GM19467 (cell line): Measurements from ENCODE around the gene SRSF1.

Source experiments
- ATAC-seq: cut with Tn5 transposase; IDR thresholded peaks from one replicate; pipeline ENCODE4 v1.9.1; 2021; ENCODE audit warnings: mild to moderate bottlenecking, moderate library complexity; ENCODE audit not compliant: unreplicated experiment

SRSF1 gene

DNA sequence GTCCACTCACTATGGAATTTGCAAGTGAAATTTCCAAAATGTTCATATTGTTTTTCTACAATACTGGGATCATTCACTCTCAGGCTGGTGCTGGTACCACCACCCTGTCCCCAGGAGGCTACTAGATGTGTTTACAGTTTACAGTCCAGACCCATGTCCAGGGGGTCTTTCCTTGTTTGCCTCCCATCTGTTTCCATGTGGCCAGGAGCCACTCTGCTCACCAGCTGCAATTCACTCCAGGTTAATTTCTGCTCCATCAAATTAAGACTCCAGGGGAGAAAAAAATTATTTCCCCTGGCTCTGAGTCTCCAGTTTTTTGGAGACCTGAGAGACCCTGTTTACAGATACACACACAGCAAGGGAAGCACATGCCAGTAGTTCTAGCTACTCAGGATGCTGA lies 12.5 kb upstream of the SRSF1 start:
- ATAC-seq: no peak

DNA sequence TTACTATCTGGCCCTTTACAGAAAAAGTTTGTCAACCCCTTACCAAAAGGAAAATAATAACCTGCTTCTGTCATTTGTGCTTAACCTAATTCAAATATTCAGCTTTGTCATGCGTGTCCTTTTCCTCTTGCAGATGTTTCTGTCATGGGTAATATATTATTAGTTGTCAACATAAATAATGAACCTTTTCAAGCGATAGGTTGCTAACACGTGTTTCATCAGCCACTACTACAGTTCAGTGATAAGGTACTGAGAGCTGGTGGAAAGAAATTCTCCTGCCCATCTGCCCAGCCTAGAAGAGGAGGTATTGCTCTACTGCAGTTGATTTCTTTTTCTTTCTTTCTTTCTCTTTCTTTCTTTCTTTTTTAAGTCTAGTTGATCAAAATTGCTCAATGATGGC lies 12.0 kb upstream of the SRSF1 start:
- ATAC-seq: no peak

DNA sequence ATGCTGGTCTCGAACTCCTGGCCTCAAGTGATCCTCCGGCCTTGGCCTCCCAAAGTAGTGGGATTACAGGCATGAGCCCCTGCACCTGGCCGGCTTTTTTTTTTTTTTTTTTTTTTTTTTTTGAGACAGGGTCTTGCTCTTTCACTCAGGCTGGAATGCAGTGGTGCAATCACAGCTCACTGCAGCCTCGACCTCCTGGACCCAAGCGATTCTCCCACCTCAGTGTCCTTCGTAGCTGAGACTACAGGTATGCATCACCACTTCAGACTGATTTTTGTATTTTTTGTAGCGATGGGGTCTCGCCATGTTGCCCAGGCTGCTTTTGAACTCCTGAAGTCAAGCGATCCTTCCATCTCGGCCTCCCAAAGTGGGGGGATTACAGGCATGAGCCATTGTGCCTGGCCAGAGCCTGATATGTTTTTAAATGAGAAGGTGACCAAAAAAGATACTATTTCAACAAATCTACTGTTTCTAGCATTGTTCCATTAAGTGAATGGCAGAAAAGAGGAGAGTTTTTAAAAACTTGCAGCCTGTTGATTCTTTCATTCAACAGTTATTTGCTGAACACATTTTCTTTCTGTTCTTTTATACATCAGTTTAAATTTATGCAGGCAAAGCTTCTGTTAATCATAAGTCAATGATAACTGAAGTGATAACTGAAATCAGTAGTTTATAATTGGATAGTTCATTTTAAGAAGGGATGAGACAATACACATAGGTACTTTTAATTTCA lies 3.2 kb upstream of the SRSF1 start:
- ATAC-seq: no peak

DNA sequence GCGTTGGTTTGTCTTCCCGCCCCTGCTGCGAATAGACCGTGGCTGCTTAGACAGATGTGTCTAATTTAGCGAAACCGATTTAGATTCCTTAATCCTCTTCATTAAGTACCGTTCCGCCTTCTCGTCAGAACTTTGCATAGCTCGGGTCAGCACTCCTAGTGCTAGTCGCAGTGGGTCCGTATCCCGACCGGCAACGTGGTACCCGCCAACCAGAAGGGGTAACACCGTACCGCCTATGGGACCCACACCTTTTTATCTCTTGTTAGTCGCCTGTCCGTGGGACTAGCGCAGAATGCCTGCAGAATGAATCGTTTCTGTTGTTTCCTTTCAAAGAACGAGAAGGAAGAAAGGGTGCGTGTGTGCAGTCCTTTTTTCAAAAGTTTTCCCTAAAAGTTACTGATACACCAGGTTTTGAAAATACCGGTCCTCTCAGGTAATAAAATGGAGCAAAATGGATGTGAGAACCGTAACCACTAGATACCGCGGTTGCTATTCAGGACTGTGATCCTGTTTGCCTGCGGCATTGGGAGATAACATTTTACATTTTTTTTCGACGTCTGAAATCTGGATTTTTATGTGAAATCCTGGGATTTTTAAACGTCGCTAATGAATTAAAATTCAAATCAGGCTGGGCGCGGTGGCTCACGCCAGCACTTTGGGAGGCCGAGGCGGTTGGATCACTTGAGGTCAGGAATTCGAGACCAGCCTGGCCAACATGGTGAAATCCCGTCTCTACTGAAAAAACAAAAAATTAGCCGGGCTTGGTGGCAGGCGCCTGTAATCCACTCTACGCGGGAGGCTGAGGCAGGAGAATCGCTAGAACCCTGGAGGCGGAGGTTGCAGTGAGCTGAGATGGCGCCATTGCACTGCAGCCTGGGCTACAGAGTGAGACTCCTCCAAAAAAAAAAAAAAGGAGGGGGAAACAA lies 998 bp upstream of the SRSF1 start:
- ATAC-seq: peak; percentile 30

DNA sequence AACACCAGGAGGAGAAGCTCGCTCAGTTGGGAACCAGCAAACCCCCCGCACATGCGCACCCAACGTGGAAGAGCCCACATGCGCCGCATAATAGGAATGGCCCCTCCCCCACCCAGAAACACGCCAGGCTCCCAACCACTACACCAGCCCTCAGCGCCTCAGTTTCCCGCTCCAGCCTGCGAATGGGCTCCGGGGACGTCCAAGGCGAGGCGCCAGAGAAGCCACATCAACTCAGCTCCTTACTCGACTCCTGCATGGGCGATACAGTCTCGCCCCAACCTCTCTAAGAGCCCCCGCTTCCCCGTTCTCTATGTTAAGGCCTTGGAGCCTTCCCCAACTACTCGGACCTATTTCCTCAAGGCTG lies 504 bp downstream of the SRSF1 start:
- ATAC-seq: no peak

DNA sequence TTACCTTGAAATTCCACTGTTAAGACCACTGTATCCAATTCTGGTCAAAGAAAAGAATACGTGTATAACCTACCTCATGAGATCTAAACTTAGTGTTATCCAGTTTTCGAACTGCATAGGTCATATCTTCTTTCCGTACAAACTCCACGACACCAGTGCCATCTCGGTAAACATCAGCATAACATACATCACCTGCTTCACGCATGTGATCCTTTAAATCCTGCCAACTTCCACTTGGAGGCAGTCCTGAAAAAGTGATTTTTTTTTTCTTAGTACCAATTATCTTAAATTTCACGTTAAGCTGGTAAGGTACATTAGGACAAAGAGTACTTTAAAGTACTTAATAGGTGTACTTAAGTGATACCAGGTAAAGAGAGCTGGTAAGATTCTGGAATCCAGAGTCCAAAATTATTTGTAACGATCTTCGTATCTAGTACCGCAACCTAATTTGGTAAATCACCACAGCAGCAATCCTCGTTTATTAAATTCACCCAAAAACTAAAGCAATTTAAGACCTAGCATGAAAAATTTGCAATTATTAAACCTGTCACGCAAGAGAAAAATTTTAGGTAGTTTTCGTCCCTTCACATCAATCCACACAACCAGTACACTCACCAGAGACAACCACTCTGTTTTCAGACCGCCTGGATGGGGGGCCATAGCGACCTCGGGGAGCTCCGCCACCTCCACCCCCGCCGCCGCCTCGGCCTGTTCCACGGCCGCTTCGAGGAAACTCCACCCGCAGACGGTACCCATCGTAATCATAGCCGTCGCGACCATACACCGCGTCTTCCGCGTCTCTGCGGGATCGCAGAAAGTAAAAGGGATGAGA lies 1.1 kb downstream of the SRSF1 start:
- no peak for ATAC-seq

DNA sequence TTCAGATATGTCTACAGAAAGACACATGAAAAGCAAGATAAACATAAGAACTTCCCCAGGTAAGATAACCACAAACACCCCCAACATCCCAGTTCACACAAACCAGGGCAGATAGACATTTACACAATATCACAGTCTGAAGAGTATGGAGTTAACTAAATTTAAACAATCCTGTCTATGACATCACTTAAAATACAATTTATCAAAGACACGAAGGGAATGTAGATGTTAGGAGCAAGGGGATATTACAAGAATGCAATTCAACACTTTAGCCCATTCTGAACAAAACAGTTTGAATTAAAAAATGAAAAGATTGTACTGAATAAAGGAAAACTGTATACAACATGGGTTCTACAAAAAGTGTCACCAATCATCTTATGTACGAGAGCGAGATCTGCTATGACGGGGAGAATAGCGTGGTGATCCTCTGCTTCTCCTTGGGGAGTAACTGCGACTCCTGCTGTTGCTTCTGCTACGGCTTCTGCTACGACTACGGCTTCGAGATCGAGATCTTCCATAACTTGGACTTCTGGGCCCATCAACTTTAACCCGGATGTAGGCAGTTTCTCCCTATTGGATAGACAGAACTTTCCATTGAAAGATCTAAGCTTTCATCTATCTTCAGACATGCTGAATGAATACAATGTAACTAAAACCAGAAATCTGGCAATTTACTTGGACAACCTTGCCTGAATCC lies 1.9 kb downstream of the SRSF1 start:
- no peak for ATAC-seq

DNA sequence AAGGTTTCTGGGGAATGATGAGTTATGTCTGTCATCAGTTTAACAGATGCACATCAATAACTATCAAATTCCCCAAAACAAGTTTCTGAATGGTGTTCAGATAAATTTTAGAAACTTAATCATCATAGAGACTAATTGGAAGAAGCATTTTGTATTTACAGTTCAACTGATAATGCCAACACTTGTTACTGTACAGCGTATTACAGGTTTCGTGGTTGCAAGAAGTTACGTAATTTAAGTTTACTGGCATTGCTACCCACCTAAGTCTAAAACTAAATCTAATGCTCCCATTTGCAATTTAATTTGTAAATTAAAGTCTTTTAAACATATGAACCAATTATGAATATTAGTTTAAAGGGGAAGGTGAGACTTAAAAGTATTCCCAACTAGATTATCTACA lies 3.0 kb downstream of the SRSF1 start:
- ATAC-seq: no peak

DNA sequence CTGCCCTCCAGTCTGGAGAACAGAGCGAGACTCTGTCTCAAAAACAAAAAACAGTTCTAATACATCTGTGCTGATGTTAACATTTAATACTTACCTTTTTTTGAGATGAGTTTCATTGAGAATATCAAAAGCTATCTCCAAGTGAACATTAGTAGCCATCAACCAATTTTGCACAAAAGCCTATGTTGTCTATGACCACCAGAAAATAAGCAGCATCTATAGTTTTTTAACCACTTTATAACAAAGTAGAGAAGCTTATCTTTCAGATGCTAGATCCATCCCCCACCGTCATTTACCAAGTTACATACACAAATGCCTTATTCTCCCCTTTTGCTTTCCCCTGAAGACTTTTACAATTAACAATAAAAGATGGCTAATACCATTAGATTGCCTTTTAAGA lies 4.1 kb downstream of the SRSF1 start:
- ATAC-seq: no peak

DNA sequence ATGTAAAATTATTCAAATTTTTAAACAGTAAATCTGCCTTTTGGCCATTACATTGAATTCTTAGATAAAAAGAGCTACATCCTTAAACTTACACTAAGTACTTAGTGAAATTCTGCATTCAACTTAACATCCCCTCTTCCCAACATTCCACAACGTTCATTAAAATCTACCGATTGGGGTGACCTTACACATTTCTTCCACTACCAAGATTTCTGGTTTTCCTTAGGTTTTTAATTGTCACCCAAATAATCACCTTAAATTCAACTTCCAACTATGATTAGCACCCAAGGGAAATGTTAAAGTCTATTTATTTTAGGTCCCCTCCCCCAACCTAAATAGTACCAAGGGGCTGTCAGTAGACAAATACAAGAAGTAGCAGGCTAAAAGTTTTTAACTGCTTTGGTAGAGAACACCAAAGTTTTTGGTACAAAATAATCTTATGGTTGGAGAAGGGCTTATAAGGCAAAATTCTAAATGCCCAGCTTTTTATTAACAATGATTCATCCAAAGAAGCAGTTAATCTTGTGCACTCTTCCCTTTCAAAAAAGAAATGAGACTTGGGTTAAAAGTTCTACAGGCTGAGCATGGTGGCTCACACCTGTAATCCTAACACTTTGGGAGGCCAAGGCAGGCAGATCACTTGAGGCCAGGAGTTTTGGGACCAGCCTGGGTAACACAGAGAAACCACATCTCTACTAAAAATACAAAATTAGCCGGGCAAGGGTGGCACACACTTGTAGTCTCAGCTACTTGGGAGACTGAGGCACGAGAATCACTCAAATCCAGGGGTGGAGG lies 4.7 kb downstream of the SRSF1 start:
- no peak for ATAC-seq

DNA sequence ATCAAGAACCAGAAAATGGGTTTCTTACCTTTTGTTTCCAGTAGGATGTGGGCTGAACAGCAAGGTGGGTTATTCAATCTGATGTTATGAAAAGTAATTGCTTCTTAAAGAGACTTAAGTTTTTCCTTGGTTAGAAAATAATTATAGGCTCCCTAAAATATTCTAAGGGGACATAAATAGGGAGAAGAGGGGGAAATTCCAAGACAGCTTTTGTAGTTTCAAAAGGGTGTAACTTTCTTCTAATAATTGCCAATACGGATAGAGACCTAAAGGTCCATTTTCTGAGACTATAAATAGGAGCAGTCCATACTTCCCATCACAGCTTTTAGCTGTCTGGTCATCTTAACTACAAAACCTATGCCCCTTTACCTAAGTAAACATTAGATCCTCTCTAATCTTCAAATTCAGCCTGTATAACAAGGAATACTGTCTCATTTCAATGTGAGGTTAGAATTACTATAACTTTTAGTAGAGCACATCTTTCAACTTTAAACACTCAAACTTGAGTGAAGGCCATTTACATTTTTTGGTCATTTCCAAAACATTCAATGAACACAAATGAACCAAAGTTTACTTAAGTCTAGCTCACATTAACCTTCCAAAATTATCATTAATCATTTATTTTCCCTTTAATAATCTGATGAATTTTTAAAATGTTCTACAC lies 5.5 kb downstream of the SRSF1 start:
- no peak for ATAC-seq

DNA sequence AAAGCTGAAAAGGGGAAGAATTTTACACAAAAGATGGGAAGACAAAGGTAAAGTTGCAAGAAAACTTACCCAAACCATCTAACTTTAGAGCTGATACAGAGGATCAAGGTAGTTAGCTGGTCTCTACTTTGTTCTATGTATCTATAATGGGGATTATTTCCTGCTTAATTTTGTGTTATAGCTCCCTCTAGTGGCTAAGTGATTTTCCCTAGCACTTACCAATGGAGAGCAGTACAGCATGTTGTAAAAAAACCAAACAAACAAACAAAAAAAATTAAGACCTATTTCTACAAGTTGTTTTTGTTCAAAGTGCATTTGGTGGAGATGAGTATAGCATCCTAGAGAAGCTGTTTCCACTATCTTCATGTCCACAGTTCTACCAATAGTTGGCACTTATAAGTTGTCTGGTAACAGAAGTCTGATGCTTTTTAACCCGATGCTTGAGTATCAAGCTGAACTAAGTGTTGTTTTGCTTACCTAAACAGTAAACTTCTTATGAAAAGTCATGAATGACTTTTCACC lies 7.5 kb downstream of the SRSF1 start:
- no peak for ATAC-seq

DNA sequence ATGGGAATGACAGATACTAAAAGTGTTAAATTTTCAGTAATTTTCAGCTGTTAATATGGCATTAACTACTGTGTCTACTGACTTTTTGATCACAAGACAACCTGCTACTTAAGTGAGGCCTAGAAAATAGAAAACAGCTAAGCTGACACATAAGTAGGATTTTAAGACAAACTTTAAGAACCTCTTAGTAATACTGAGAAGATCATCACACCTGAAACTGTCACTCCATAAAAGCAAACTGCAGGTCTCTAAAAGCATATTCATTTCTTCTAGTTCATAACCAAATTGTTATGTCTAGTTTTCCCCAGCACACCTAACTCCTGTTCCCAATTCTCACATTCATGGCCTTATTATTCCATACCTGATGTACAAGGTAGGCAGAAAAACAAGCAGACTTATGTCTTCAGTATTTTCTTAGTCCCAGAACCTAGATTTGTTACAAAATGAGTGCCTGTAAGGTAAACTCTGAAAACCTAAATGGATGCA lies 8.0 kb downstream of the SRSF1 start:
- ATAC-seq: no peak

DNA sequence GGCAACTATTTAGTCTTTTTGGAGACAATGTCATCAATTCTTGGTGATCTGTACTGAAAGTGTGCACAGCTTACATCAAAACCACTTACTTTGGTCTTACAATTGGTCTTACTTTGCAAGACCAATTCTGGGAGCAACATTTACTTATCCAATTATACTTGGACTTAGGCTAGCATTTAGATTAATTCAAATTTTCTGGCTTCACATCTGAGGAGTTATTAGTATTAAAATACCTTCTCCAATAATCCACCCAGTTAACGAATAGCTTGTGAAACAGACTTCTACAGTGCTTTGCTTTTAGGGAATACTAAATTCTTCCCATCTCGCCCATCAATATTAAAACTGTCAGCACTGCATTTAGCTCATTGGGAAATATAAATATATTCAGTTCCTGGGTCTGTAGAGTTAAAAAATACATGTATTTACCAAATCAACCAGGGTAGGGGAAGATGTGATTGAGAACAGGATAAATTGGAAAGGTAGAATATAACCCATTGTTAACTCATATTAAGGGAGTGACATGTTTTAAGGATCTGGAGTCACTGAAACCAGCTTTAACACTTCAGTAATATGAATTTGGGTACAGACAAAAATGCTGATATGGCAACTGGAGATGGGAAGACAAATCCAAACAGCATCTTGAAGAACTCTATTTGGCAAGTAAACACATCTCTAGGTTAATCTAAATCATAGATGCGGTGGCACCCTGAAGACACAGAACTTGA lies 9.8 kb downstream of the SRSF1 start:
- no peak for ATAC-seq

DNA sequence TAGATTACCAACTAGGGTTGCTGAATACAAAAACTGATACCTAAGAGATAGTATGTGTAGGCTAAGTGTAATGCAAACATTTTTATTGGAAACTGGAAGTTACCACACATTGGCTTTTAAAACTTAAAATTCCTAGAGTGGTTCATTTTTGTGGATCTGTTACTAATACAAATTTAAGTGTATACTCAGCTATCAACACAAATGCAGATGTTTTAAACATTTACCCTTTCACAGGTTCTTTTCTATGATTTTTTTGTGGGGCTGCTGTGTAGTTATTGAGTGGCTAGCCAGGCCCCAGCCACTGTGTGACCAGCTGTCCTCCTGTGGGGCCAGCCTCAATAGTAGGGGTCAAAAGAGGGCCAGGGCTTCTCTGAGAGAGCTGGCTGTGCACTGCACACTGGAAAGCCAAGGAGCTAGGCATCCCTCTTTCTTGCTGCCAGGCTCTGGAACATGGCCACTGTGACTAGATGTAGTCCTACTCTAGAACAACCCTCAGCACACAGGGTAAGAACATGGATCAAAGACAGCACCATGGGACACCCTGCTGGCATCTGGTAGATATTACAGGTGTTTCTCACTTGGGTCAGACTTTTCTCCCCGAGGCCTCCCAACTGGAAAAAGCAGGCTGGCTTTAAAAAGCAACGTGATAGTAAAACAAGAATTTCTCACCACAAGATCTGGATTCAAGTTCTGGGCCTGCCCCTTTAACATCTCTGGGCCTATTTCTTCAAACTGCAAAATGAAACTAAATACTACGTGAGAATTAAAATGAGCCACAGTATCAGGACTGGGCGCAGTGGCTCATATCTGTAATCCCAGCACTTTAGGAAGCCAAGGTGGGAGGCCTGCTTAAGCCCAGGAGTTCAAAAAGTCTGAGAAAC lies 11.7 kb downstream of the SRSF1 start:
- no peak for ATAC-seq

DNA sequence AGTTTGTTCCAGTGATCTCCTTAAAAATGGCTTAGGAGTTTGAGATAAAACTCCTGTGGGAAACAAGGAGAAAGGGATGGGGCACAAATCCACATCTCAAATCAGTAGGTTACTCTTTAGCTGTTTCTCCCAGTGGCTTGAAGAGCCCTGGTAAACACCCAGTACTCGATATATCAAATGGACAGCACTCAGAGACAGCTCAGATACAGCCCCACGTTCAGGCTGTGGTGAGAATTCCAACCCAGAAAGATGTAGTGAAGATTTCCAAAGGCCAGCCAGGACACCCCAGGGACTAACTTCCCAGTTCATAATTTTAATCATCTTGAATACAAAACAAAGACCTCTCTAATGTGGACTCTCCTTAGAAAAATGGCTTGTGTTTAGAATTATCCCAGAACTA lies 12.6 kb downstream of the SRSF1 start:
- no peak for ATAC-seq
